Measurements from ENCODE around the gene PDPN.

The PDPN gene

GRCh38 chr1:13583595-13583965, at the start of gene PDPN:
Gene PDPN (plus strand): TSS chr1:13583832. CDS start chr1:13584034, 202 bp downstream.
- no peak for ATAC-seq
- TF ChIP-seq POU6F1 (CRISPR knock-in tag; IDR thresholded peaks at IDR 0.05; ENCODE audit: borderline replicate concordance, low read depth), result no peak
- no peak for TF ChIP-seq ZFP30 (CRISPR knock-in tag; IDR thresholded peaks at IDR 0.05)
- TF ChIP-seq GLIS3 (CRISPR knock-in tag; IDR thresholded peaks at IDR 0.05), result no peak
- no peak for TF ChIP-seq PATZ1 (CRISPR knock-in tag; IDR thresholded peaks at IDR 0.05; ENCODE audit: borderline replicate concordance)
- no peak for TF ChIP-seq ZFP3 (CRISPR knock-in tag; IDR thresholded peaks at IDR 0.05)
- no peak for TF ChIP-seq SNAI2 (CRISPR knock-in tag; IDR thresholded peaks at IDR 0.05)
- no peak for TF ChIP-seq ZNF70 (CRISPR knock-in tag; IDR thresholded peaks at IDR 0.05)
- no peak for TF ChIP-seq ARNTL (CRISPR knock-in tag; IDR thresholded peaks at IDR 0.05; ENCODE audit: borderline replicate concordance, low read depth)
- TF ChIP-seq CSRNP3 (CRISPR knock-in tag; IDR thresholded peaks at IDR 0.05), result no peak
- TF ChIP-seq TCF4 (CRISPR knock-in tag; IDR thresholded peaks at IDR 0.05; ENCODE audit: borderline replicate concordance), result no peak
- no peak for TF ChIP-seq PPARA (CRISPR knock-in tag; IDR thresholded peaks at IDR 0.05; ENCODE audit: borderline replicate concordance)
- TF ChIP-seq ZNF565 (CRISPR knock-in tag; conservative IDR thresholded peaks at IDR 0.05; ENCODE audit: low read depth), result no peak
- no peak for TF ChIP-seq TSHZ2 (CRISPR knock-in tag; IDR thresholded peaks at IDR 0.05)
- no peak for TF ChIP-seq BACH2 (CRISPR knock-in tag; IDR thresholded peaks at IDR 0.05; ENCODE audit: borderline replicate concordance)
- TF ChIP-seq ZC3H10 (CRISPR knock-in tag; IDR thresholded peaks at IDR 0.05), result no peak

GRCh38 chr1:13535227-13535626, 48.4 kb upstream of the PDPN start:
- no peak for TF ChIP-seq ZNF565 (CRISPR knock-in tag; conservative IDR thresholded peaks at IDR 0.05; ENCODE audit: low read depth)
- no peak for TF ChIP-seq CSDC2 (CRISPR knock-in tag; IDR thresholded peaks at IDR 0.05)
- no peak for TF ChIP-seq ZNF70 (CRISPR knock-in tag; IDR thresholded peaks at IDR 0.05)
- TF ChIP-seq ESRRG (CRISPR knock-in tag; IDR thresholded peaks at IDR 0.05), result no peak
- no peak for TF ChIP-seq ZNF8 (CRISPR knock-in tag; IDR thresholded peaks at IDR 0.05)
- no peak for TF ChIP-seq CREB5 (CRISPR knock-in tag; IDR thresholded peaks at IDR 0.05; ENCODE audit: low read depth)
- no peak for TF ChIP-seq ZFP30 (CRISPR knock-in tag; IDR thresholded peaks at IDR 0.05)
- no peak for TF ChIP-seq OSR1 (CRISPR knock-in tag; IDR thresholded peaks at IDR 0.05)
- TF ChIP-seq GLIS3 (CRISPR knock-in tag; IDR thresholded peaks at IDR 0.05), result no peak
- TF ChIP-seq TSHZ2 (CRISPR knock-in tag; IDR thresholded peaks at IDR 0.05), result no peak
- no peak for TF ChIP-seq ZFP3 (CRISPR knock-in tag; IDR thresholded peaks at IDR 0.05)
- no peak for TF ChIP-seq ARNTL (CRISPR knock-in tag; IDR thresholded peaks at IDR 0.05; ENCODE audit: borderline replicate concordance, low read depth)
- TF ChIP-seq POU6F1 (CRISPR knock-in tag; IDR thresholded peaks at IDR 0.05; ENCODE audit: borderline replicate concordance, low read depth), result no peak
- no peak for ATAC-seq

Measured in SK-N-SH treated with all-trans-retinoic acid at 6 μM for 48 hours (cell line).